GM12874 (cell line): Measurements from ENCODE around the gene CAMK2B.

Experiments
- CTCF ChIP-seq: IDR thresholded peaks from 2 replicates; pipeline ENCODE4 v1.5.1; 2011; ENCODE audit warnings: low read depth, mild to moderate bottlenecking, control low read depth, low read length, moderate library complexity; ENCODE audit not compliant: insufficient read depth

CAMK2B gene

GRCh38 chr7:44223362-44224079 lies 101.9 kb downstream of the CAMK2B start:
- no peak for TF ChIP-seq CTCF

GRCh38 chr7:44222776-44223261 lies 102.6 kb downstream of the CAMK2B start:
- TF ChIP-seq CTCF = no peak

- no peak for TF ChIP-seq CTCF
Measured at GRCh38 chr7:44222074-44222473, 103.3 kb downstream of the CAMK2B start.

- TF ChIP-seq CTCF = no peak
Measured at GRCh38 chr7:44221231-44221791, 104.1 kb downstream of the CAMK2B start.

- no peak for TF ChIP-seq CTCF
Measured at GRCh38 chr7:44220358-44221112, 104.9 kb downstream of the CAMK2B start.

- no peak for TF ChIP-seq CTCF
Measured at GRCh38 chr7:44220046-44220357, 105.4 kb downstream of the CAMK2B start.

GRCh38 chr7:44219371-44220045 lies 105.9 kb downstream of the CAMK2B start:
- no peak for TF ChIP-seq CTCF
